HEK293T (cell line): ENCODE measurements around the gene CRIP3.

Source experiments
- CTCF ChIA-PET: fragments of 350-600 bp; formaldehyde crosslinking; extraction: SDS; loops from one replicate; lab custom pipeline; 2021; ENCODE audit warnings: antibody characterized with exemption, inconsistent platforms; lab: Yijun Ruan, JAX
- POLR2A ChIA-PET: fragments of 350-600 bp; formaldehyde crosslinking; extraction: SDS; loops from one replicate; lab custom pipeline; 2020; ENCODE audit warnings: antibody characterized with exemption, inconsistent platforms; lab: Yijun Ruan, JAX
- DNase-seq: peaks from one replicate; pipeline ENCODE4 v3.0.0; 2012; ENCODE audit warnings: mixed read lengths; ENCODE audit errors: extremely low spot score
- ARNT ChIP-seq: fragments of 450-650 bp; IDR thresholded peaks from 2 replicates; pipeline ENCODE4 v1.6.1; 2017; ENCODE audit warnings: mild to moderate bottlenecking
- BHLHE40 ChIP-seq: fragments of 450-650 bp; IDR thresholded peaks from 2 replicates; pipeline ENCODE4 v1.6.1; 2016; ENCODE audit warnings: mild to moderate bottlenecking, moderate library complexity, borderline replicate concordance
- CTBP1 ChIP-seq: fragments of 450-650 bp; IDR thresholded peaks from 2 replicates; pipeline ENCODE4 v1.6.1; 2016; ENCODE audit warnings: borderline replicate concordance
- ELF4 ChIP-seq: fragments of 450-650 bp; IDR thresholded peaks from 2 replicates; pipeline ENCODE4 v1.6.1; 2017; ENCODE audit warnings: antibody characterized with exemption
- FOXA1 ChIP-seq: fragments of 450-650 bp; IDR thresholded peaks from 2 replicates; pipeline ENCODE4 v1.6.1; 2016; ENCODE audit warnings: mild to moderate bottlenecking
- FOXK2 ChIP-seq: fragments of 450-650 bp; IDR thresholded peaks from 2 replicates; pipeline ENCODE4 v1.6.1; 2016; ENCODE audit warnings: mild to moderate bottlenecking
- FOXM1 ChIP-seq: fragments of 450-650 bp; IDR thresholded peaks from 2 replicates; pipeline ENCODE4 v1.6.1; 2017; ENCODE audit warnings: mild to moderate bottlenecking, borderline replicate concordance
- HDGF ChIP-seq: fragments of 450-650 bp; IDR thresholded peaks from 2 replicates; pipeline ENCODE4 v1.6.1; 2017; ENCODE audit warnings: antibody characterized with exemption, borderline replicate concordance
- L3MBTL2 ChIP-seq: fragments of 450-650 bp; conservative IDR thresholded peaks from 2 replicates; pipeline ENCODE4 v1.6.1; 2016; ENCODE audit warnings: mild to moderate bottlenecking
- LEF1 ChIP-seq: fragments of 450-650 bp; IDR thresholded peaks from 2 replicates; pipeline ENCODE4 v1.6.1; 2017; ENCODE audit warnings: mild to moderate bottlenecking, borderline replicate concordance
- NFRKB ChIP-seq: fragments of 450-650 bp; IDR thresholded peaks from 2 replicates; pipeline ENCODE4 v1.6.1; 2016; ENCODE audit warnings: mild to moderate bottlenecking, moderate library complexity
- PKNOX1 ChIP-seq: fragments of 450-650 bp; IDR thresholded peaks from 2 replicates; pipeline ENCODE4 v1.6.1; 2016
- SP1 ChIP-seq: fragments of 450-650 bp; IDR thresholded peaks from 2 replicates; pipeline ENCODE4 v1.6.1; 2017
- SUZ12 ChIP-seq: fragments of 450-650 bp; IDR thresholded peaks from 2 replicates; pipeline ENCODE4 v1.6.1; 2016; ENCODE audit warnings: mild to moderate bottlenecking
- TARDBP ChIP-seq: fragments of 450-650 bp; IDR thresholded peaks from 2 replicates; pipeline ENCODE4 v1.6.1; 2016
- ZNF384 ChIP-seq: fragments of 450-650 bp; IDR thresholded peaks from 2 replicates; pipeline ENCODE4 v1.6.1; 2016

The CRIP3 gene

GRCh38 chr6:43328528-43328927, 19.9 kb upstream of the CRIP3 start:
- POLR2A ChIA-PET: interaction anchor here (0.6 kb wide), 1 partner anchor 73 kb away, joined by 3 read pairs; no protein-coding TSS in a partner anchor
- DNase-seq: no peak
- TF ChIP-seq NFRKB (no peak), BHLHE40 (no peak), ARNT (no peak), SUZ12 (no peak), HDGF (no peak), L3MBTL2 (no peak), SP1 (no peak), ELF4 (no peak), LEF1 (no peak), ZNF384 (no peak), TARDBP (no peak), FOXK2 (no peak), FOXM1 (no peak), FOXA1 (no peak), CTBP1 (no peak), PKNOX1 (no peak)
- CTCF ChIA-PET: no interaction called here

DNA sequence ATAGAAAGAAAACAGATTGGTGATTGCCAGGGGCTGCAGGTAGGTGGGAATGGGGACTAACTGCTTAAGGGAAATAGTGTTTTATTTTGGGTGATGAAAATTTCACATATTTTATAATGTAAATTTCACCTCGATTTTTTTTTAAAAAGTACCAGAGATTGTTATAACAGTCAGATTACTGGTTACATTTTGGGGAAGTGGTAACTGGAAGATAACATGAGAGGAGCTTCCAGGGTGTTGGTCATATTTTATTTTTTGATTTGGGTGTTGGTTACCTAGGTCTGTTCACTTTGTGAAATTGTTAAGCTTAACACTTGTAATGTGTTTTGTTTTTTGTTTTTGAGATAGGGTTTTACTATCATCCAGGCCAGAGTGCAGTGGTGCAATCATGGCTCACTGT, 17.2 kb upstream of the CRIP3 start:
- DNase-seq: no peak
- TF ChIP-seq PKNOX1 (no peak), HDGF (no peak), CTBP1 (no peak), NFRKB (no peak), TARDBP (no peak)
- CTCF ChIA-PET: no interaction called here
- POLR2A ChIA-PET: no interaction called here

DNA sequence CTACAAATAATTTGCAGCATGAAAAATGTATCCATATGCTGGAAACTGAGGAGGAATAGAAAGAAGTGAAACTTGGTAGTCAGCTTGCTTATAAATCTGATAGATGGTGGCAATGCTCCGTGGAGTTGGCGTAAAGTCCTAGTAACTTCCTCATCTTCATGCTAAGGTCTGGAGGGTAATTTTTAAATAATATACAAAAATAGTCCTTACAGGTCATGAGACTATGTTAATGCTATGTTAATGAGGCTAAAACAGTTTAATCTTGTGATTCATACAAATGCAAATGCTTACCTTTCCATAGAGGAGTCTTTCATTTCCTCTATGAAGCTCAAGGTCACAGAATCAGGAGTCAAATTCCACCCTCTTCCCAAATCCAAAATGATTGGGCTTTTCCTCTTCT, 9.4 kb upstream of the CRIP3 start:
- ChIA-PET POLR2A (interaction anchor here (1.0 kb wide), 1 partner anchor 9 kb away, joined by 3 read pairs; the partner anchor contains the start of gene CRIP3), CTCF (interaction anchor here (1.0 kb wide), 1 partner anchor 16 kb away, joined by 3 read pairs; no protein-coding TSS in a partner anchor)
- no peak for DNase-seq
- TF ChIP-seq PKNOX1 (no peak), LEF1 (no peak), FOXM1 (no peak), ELF4 (no peak), BHLHE40 (no peak), NFRKB (no peak), ZNF384 (no peak), FOXK2 (no peak), L3MBTL2 (no peak), SUZ12 (no peak), TARDBP (no peak), ARNT (no peak), SP1 (no peak), HDGF (no peak), FOXA1 (no peak), CTBP1 (no peak)

- POLR2A ChIA-PET: no interaction called here
Measured at GRCh38 chr6:43313813-43314212, 5.2 kb upstream of the CRIP3 start.

DNA sequence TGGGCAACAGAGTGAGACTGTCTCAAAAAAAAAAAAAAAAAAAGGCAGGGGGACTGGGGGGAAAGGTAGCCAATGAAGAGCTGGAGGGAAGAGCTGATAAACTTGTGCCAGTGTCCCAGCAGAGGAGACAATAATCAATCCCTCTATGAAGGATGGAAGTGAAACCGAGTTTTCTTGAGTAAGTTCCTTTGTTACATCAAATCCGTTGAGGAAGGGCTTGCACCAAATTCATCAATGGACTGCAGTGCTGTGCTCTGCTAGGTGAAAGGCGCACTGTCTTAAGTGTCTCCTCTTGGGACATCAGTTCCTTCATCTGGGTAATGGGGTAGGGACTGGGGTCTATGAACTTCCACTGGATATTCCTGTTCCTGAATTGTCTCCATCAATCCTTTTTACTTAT, 3.0 kb upstream of the CRIP3 start:
- TF ChIP-seq ELF4 (no peak), ARNT (no peak), TARDBP (no peak), FOXM1 (no peak)
- POLR2A ChIA-PET: no interaction called here
- no peak for DNase-seq
- CTCF ChIA-PET: no interaction called here

More at GRCh38 chr6:43313813-43314212, 5.2 kb upstream of the CRIP3 start:
- DNase-seq: no peak
- CTCF ChIA-PET: no interaction called here
- TF ChIP-seq LEF1: no peak
- TF ChIP-seq HDGF: no peak
- TF ChIP-seq BHLHE40: no peak
- TF ChIP-seq SUZ12: no peak
- TF ChIP-seq ZNF384: no peak
- no peak for TF ChIP-seq NFRKB
- no peak for TF ChIP-seq CTBP1
- no peak for TF ChIP-seq TARDBP
- no peak for TF ChIP-seq FOXM1
- no peak for TF ChIP-seq FOXK2
- TF ChIP-seq ELF4: no peak
- no peak for TF ChIP-seq PKNOX1
- TF ChIP-seq ARNT: no peak
- TF ChIP-seq SP1: no peak
- TF ChIP-seq FOXA1: no peak

- no peak for DNase-seq
- TF ChIP-seq ELF4 (no peak), FOXM1 (no peak), SUZ12 (no peak), HDGF (no peak), L3MBTL2 (no peak), FOXK2 (no peak), NFRKB (no peak), CTBP1 (no peak), TARDBP (no peak), ZNF384 (no peak), LEF1 (no peak), PKNOX1 (no peak), SP1 (no peak), BHLHE40 (no peak), FOXA1 (no peak), ARNT (no peak)
- CTCF ChIA-PET: no interaction called here
- POLR2A ChIA-PET: no interaction called here
Measured at GRCh38 chr6:43310624-43311023, 2.0 kb upstream of the CRIP3 start.
